GM12892 (cell line): Measurements from ENCODE around the gene NCOA1.

ENCODE experiments used
- POLR2A ChIP-seq: IDR thresholded peaks from 2 replicates; pipeline ENCODE4 v1.6.1; 2011; ENCODE audit warnings: low read depth, low read length, control low read depth
- POLR2AphosphoS5 ChIP-seq: IDR thresholded peaks from 2 replicates; pipeline ENCODE4 v1.6.1; 2011; ENCODE audit warnings: low read depth, low read length, control low read depth
- TAF1 ChIP-seq: IDR thresholded peaks from 2 replicates; pipeline ENCODE4 v1.6.1; 2011; ENCODE audit warnings: low read depth, mild to moderate bottlenecking, control low read depth, low read length, borderline replicate concordance

- TF ChIP-seq POLR2A (no peak), POLR2AphosphoS5 (no peak), TAF1 (no peak)
Observed at GRCh38 chr2:24456599-24457556, 34.2 kb upstream of the NCOA1 start.
